ENCODE data around the gene GALNT10. TPM values are rescaled to one million over a fixed set of nuclear protein-coding genes. Genes with fewer than 3 reads are reported as not detected.
A peak's percentile ranks its signal among the peaks of the same experiment; 100 is the strongest.

GALNT10 gene
- total and polyA plus RNA-seq, 10 of the 15 experiments (the other 5 are each of a cell fraction or from before 2014, with no cell fraction given) = 3.9 to 35.4 (median 15.5) TPM

DNA sequence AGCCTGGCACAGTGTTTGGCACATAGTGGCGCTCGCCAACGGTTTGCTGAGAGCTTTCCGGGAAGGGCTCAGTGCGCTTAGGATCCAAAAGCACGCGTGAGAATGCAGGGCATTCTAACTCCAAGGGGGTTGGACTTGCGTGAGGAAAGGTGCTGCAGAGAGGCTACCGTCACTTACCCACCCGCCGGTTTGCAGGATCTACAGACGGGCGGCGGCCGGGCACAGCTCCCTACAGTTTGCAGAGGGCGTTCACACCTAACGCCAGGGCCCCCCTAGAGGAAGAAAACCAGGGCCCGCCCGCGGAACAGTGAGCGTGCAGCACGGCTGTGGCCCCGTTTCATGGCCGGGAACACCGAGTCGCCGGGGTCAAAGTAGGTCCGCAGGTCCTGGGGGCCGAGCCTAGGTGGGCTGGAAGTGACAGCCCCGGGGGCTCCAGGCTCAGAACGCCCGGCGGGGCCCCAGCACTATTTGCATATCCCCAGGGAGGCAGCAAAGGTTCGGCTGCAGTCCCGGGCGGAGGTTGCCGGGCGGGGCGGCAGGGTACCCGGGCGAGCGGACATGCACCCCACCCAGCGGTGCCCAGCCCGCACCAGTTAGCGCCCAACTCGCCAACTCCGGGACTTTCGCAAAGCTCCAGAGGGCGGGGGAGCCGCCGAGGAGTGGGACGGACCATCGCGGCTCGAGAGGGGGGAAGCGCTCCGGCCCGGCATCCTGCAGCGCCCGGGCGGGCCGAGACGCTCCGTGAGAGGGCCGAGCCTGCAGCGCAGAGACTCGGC is 526 bp upstream of the GALNT10 start (continued):
- TF ChIP-seq BCL3 (IDR thresholded peaks at IDR 0.05; ENCODE audit: borderline replicate concordance, insufficient read depth, low read depth, low read length, poor library complexity, severe bottlenecking) (peak; percentile 20), PKNOX1 (IDR thresholded peaks at IDR 0.05) (no peak; the same call in 1 of the 2 replicates), POU2F2 (IDR thresholded peaks at IDR 0.05; ENCODE audit: borderline replicate concordance, low read depth, low read length) (peak; percentile 96), MTA3 (IDR thresholded peaks at IDR 0.05; ENCODE audit: borderline replicate concordance, low read length) (no peak), CHD1 (IDR thresholded peaks at IDR 0.05; ENCODE audit: low read depth, low read length) (peak; percentile 95), CTCF (IDR thresholded peaks at IDR 0.05 in 2 of 3, conservative IDR thresholded peaks at IDR 0.05 in 1 of 3; ENCODE audit: control insufficient read depth in 2 of 3, extremely low read depth in 1 of 3, insufficient read depth in 1 of 3, low read depth in 3 of 3, low read length in 3 of 3) (peak; percentile 26 to 44 (median 43); a peak in 5 of 6 replicates)
